Peyer's patch (tissue), 4 donors: ENCODE data around the gene KRT14.

Experiments used
- POLR2A ChIP-seq, 2 donors: fragments of 450-650 bp; IDR thresholded peaks; one replicate each; pipeline ENCODE4 v1.5.1; 2017; ENCODE audit warnings: antibody characterized with exemption in 2 of 2, mild to moderate bottlenecking in 2 of 2, moderate library complexity in 2 of 2
- TF ChIP-seq, protein P1 (sequence below), 6 experiments: fragments of 450-650 bp in 4 of 6; fragments of 200-600 bp in 2 of 6; sonication (generic) in 1 of 6; IDR thresholded peaks; one replicate each; pipeline ENCODE4 v1.5.1; 2017 to 2019; ENCODE audit warnings: antibody characterized with exemption in 6 of 6, mild to moderate bottlenecking in 3 of 6, moderate library complexity in 1 of 6

DNA sequence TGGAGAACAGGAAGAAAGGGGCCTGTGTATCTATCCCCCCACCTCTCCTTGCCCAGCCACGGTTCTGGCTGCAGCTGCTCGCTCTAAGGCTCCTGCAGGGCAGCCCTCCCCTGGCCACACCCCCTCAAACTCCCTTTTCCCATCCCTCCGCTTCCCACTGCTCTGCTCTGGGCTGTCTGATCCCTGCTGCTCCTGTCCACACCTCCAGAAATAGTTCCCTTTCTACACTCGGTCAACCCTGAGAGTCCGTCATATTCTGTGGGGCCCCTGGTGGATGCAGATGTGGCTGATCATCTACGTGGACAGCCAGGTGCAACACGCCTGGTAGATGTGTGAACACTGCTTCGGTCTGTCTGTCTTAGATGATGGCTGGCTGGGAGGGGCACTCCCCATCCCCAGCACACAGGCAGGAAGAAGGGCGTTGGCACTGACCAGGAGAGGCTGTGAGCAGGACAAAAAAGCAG is 39.3 kb downstream of the KRT14 start:
- TF ChIP-seq, protein P1, sequence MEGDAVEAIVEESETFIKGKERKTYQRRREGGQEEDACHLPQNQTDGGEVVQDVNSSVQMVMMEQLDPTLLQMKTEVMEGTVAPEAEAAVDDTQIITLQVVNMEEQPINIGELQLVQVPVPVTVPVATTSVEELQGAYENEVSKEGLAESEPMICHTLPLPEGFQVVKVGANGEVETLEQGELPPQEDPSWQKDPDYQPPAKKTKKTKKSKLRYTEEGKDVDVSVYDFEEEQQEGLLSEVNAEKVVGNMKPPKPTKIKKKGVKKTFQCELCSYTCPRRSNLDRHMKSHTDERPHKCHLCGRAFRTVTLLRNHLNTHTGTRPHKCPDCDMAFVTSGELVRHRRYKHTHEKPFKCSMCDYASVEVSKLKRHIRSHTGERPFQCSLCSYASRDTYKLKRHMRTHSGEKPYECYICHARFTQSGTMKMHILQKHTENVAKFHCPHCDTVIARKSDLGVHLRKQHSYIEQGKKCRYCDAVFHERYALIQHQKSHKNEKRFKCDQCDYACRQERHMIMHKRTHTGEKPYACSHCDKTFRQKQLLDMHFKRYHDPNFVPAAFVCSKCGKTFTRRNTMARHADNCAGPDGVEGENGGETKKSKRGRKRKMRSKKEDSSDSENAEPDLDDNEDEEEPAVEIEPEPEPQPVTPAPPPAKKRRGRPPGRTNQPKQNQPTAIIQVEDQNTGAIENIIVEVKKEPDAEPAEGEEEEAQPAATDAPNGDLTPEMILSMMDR (IDR thresholded peaks at IDR 0.05): no peak
- no peak for TF ChIP-seq POLR2A (IDR thresholded peaks at IDR 0.05)
